Measurements from ENCODE around the gene CMTM1. TPM values are rescaled to one million over a fixed set of nuclear protein-coding genes. Genes with fewer than 3 reads are reported as not detected.

Gene CMTM1
- total RNA-seq, 1 experiment from 2014 or later: 2.6 TPM

GRCh38 chr16:66517586-66518263, 48.5 kb upstream of the CMTM1 start:
- no peak overlapping the region for H3K14ac ChIP-seq (ENCODE audit: insufficient read depth, low read length)
- no peaks in the 10 kb centered on the region for H3K23me2 ChIP-seq (ENCODE audit: insufficient read length, low read depth, low read length, poor library complexity, severe bottlenecking)
- no peak overlapping the region for H3T11ph ChIP-seq (ENCODE audit: low read length)
- no peak overlapping the region for H3K23ac ChIP-seq (ENCODE audit: insufficient read length, low read depth, low read length)
- H3K27me3 ChIP-seq (ENCODE audit: insufficient read depth, low read length): no peaks in the 10 kb centered on the region
- no peaks in the 10 kb centered on the region for H4K20me1 ChIP-seq (ENCODE audit: control insufficient read depth, insufficient read depth, insufficient read length)
- no peak overlapping the region for H4K8ac ChIP-seq (replicated peaks; ENCODE audit: insufficient read length, low read depth, low read length)
- no peak overlapping the region for H3K9ac ChIP-seq (ENCODE audit: extremely low read depth, insufficient read length, low read length)
- no peak overlapping the region for H2AK5ac ChIP-seq (ENCODE audit: insufficient read length, low read length)
- no peaks in the 10 kb centered on the region for H3K79me2 ChIP-seq (ENCODE audit: insufficient read depth, low read length)
- H3K4ac ChIP-seq (ENCODE audit: low read depth, low read length): no peak overlapping the region
- no peaks in the 10 kb centered on the region for H3K9me3 ChIP-seq (ENCODE audit: control insufficient read depth, low read depth, low read length)
- no peak overlapping the region for H4K91ac ChIP-seq (ENCODE audit: insufficient read length, low read depth, low read length)
- TF ChIP-seq, protein P1, sequence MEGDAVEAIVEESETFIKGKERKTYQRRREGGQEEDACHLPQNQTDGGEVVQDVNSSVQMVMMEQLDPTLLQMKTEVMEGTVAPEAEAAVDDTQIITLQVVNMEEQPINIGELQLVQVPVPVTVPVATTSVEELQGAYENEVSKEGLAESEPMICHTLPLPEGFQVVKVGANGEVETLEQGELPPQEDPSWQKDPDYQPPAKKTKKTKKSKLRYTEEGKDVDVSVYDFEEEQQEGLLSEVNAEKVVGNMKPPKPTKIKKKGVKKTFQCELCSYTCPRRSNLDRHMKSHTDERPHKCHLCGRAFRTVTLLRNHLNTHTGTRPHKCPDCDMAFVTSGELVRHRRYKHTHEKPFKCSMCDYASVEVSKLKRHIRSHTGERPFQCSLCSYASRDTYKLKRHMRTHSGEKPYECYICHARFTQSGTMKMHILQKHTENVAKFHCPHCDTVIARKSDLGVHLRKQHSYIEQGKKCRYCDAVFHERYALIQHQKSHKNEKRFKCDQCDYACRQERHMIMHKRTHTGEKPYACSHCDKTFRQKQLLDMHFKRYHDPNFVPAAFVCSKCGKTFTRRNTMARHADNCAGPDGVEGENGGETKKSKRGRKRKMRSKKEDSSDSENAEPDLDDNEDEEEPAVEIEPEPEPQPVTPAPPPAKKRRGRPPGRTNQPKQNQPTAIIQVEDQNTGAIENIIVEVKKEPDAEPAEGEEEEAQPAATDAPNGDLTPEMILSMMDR (conservative IDR thresholded peaks at IDR 0.05): no peak
- Mint-ChIP-seq H3K27me3 (ENCODE audit: low read depth) (peaks cover 7% of the 10 kb centered on the region), H3K27ac (peak overlapping the region; percentile 36 to 64 (median 59); a peak in 2 of 7 replicates), H3K4me1 (peaks cover 25 to 32% of the 10 kb centered on the region in 2 experiments), H3K9me3 (peaks cover 2 to 3% of the 10 kb centered on the region in 2 experiments; a peak in 2 of 5 replicates), H3K36me3 (ENCODE audit: insufficient read depth in 1 of 3, low read depth in 3 of 3) (peaks cover 9 to 17% (median 12%) of the 10 kb centered on the region in 3 experiments; a peak in 6 of 7 replicates), H3K4me3 (no peak overlapping the region)
- H3K79me1 ChIP-seq (ENCODE audit: insufficient read depth, low read depth, low read length, poor library complexity, severe bottlenecking): no peaks in the 10 kb centered on the region
- H2BK5ac ChIP-seq (ENCODE audit: insufficient read length, low read length): no peak overlapping the region
- peaks cover 3% of the 10 kb centered on the region; the same call in 1 of the 2 replicates for H3K4me1 ChIP-seq (ENCODE audit: insufficient read depth, low read length)
- H3K4me2 ChIP-seq (ENCODE audit: insufficient read depth, insufficient read length, low read length): no peak overlapping the region
- H3K18ac ChIP-seq (ENCODE audit: insufficient read length, low read depth, low read length): no peak overlapping the region
- H2BK12ac ChIP-seq (ENCODE audit: insufficient read length, low read depth, low read length): no peak overlapping the region
- no peak overlapping the region for H2AFZ ChIP-seq (ENCODE audit: low read length)
- no peak overlapping the region for H4K5ac ChIP-seq (ENCODE audit: insufficient read length, low read depth, low read length)
- no peak overlapping the region for H3K56ac ChIP-seq (ENCODE audit: insufficient read length, low read depth, low read length)
- no peak overlapping the region for H2BK15ac ChIP-seq (ENCODE audit: low read depth, low read length)
- H2BK120ac ChIP-seq (ENCODE audit: low read depth, low read length, poor library complexity, severe bottlenecking): no peak overlapping the region
- H3K27ac ChIP-seq (ENCODE audit: insufficient read length, low read depth, low read length): no peak overlapping the region
- DNase-seq: no peak
- H2BK20ac ChIP-seq (ENCODE audit: low read depth, low read length, poor library complexity, severe bottlenecking): no peak overlapping the region
- no CpG with 5 or more reads among the region's 8 CpGs for WGBS (ENCODE audit: extremely low coverage, insufficient read length, low lambda C conversion rate)

Data from H9 (cell line).